Hepatocyte (in vitro differentiated cells): Measurements from ENCODE around the gene DAW1.

ENCODE experiments used
- CTCF ChIP-seq: fragments of 200-600 bp; sonication (generic); IDR thresholded peaks from 2 replicates; pipeline ENCODE4 v1.5.1; 2016; ENCODE audit warnings: antibody characterized with exemption, mild to moderate bottlenecking; ENCODE audit not compliant: poor library complexity
- EZH2 ChIP-seq: fragments of 200-600 bp; sonication (generic); IDR thresholded peaks from 2 replicates; pipeline ENCODE4 v1.6.1; 2016; ENCODE audit warnings: antibody characterized with exemption, mild to moderate bottlenecking, borderline replicate concordance
- EZH2phosphoT487 ChIP-seq: fragments of 200-600 bp; sonication (generic); IDR thresholded peaks from one replicate; pipeline ENCODE4 v1.6.1; 2018; ENCODE audit warnings: antibody characterized with exemption, mild to moderate bottlenecking, low read depth, moderate library complexity; ENCODE audit not compliant: unreplicated experiment, severe bottlenecking

GRCh38 chr2:227860221-227860641, 11.2 kb upstream of the DAW1 start:
- TF ChIP-seq CTCF (no peak), EZH2phosphoT487 (no peak), EZH2 (no peak)
